ENCODE data around the gene PAK6.

- no peak for TF ChIP-seq EZH2 (IDR thresholded peaks at IDR 0.05; ENCODE audit: borderline replicate concordance, low read depth, low read length, poor library complexity, severe bottlenecking)
- no peak for TF ChIP-seq CTCF (conservative IDR thresholded peaks at IDR 0.05; ENCODE audit: low read depth, low read length)
These were observed 4.4 kb downstream of the PAK6 start for GRCh38 chr15:40243126-40243810.
